ENCODE measurements around the gene ITGAD.

DNA sequence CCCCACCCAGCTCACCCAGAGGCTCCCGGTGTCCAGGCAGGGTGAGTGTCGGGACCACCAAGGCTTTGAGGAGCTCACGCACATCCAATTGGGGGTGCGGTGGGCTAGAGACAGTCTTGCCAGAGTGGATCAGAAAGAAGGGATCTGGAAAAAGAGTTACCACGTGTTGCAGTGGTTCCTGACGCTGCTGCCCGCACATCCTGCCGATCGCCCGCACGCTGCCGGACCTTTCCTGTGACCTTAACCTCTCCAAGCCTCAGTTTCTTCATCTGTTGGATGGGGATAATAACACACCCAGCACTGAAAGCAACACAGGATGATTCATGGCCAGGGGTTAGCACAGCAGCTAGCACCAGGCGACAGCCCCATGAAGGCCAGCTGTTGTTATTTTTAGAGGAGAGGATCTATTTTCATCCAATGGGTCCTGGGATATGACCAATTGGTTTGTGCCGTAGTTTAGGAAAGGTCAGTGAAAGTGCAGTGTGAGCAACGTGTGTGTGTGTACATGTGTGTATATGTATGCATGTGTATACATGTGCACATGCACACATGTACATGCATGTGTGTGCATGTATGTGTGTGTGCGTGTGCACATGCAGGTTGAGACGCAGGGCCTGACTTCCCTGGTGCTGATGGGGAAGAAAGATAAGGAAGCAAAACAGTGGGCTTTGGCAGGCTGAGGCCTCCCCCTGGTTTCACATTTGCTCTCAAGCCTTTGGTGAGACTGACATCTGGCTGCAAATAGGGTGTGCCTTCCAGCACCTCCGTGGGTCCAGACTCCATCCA is 35.6 kb upstream of the ITGAD start:
- TF ChIP-seq TCF12 (IDR thresholded peaks at IDR 0.05; ENCODE audit: low read depth) (no peak), RAD21 (IDR thresholded peaks at IDR 0.05; ENCODE audit: low read depth) (no peak), TAF1 (IDR thresholded peaks at IDR 0.05; ENCODE audit: low read depth) (no peak), FOXM1 (IDR thresholded peaks at IDR 0.05; ENCODE audit: borderline replicate concordance, low read depth) (no peak), YY1 (IDR thresholded peaks at IDR 0.05; ENCODE audit: low read depth) (no peak), CEBPB (IDR thresholded peaks at IDR 0.05) (no peak), NFIC (IDR thresholded peaks at IDR 0.05) (no peak), EGR1 (IDR thresholded peaks at IDR 0.05) (no peak), USF1 (IDR thresholded peaks at IDR 0.05) (no peak), EP300 (IDR thresholded peaks at IDR 0.05; ENCODE audit: borderline replicate concordance) (no peak), TEAD4 (IDR thresholded peaks at IDR 0.05) (no peak), CREB1 (IDR thresholded peaks at IDR 0.05; ENCODE audit: low read depth) (no peak)
- TF ChIP-seq, protein P1, sequence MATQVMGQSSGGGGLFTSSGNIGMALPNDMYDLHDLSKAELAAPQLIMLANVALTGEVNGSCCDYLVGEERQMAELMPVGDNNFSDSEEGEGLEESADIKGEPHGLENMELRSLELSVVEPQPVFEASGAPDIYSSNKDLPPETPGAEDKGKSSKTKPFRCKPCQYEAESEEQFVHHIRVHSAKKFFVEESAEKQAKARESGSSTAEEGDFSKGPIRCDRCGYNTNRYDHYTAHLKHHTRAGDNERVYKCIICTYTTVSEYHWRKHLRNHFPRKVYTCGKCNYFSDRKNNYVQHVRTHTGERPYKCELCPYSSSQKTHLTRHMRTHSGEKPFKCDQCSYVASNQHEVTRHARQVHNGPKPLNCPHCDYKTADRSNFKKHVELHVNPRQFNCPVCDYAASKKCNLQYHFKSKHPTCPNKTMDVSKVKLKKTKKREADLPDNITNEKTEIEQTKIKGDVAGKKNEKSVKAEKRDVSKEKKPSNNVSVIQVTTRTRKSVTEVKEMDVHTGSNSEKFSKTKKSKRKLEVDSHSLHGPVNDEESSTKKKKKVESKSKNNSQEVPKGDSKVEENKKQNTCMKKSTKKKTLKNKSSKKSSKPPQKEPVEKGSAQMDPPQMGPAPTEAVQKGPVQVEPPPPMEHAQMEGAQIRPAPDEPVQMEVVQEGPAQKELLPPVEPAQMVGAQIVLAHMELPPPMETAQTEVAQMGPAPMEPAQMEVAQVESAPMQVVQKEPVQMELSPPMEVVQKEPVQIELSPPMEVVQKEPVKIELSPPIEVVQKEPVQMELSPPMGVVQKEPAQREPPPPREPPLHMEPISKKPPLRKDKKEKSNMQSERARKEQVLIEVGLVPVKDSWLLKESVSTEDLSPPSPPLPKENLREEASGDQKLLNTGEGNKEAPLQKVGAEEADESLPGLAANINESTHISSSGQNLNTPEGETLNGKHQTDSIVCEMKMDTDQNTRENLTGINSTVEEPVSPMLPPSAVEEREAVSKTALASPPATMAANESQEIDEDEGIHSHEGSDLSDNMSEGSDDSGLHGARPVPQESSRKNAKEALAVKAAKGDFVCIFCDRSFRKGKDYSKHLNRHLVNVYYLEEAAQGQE (IDR thresholded peaks at IDR 0.05; ENCODE audit: low read depth), result no peak
- TF ChIP-seq, protein P2, sequence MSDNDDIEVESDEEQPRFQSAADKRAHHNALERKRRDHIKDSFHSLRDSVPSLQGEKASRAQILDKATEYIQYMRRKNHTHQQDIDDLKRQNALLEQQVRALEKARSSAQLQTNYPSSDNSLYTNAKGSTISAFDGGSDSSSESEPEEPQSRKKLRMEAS (IDR thresholded peaks at IDR 0.05), result no peak

All from Ishikawa (cell line).